Tibial artery (tissue), 4 donors: ENCODE data around the gene PRAME.

Experiments
- DNase-seq, 2 donors: peaks; one replicate each; pipeline ENCODE4 v3.0.0-alpha.2; 2019
- H3K27ac ChIP-seq, 2 donors: fragments of 200-600 bp; sonication (generic) in 1 of 2; 1 replicate in 1 of 2; 2 replicates in 1 of 2; pipeline ENCODE4 v1.5.1; 2018 to 2019; ENCODE audit warnings: mild to moderate bottlenecking in 1 of 2
- H3K27me3 ChIP-seq, 2 donors: fragments of 200-600 bp; sonication (generic) in 1 of 2; one replicate each; pipeline versions ENCODE4 v1.5.1 to v1.6.0; 2016 to 2019
- H3K36me3 ChIP-seq, 3 donors: fragments of 200-600 bp; sonication (generic) in 2 of 3; one replicate each; pipeline ENCODE4 v1.5.1; 2016 to 2019; ENCODE audit warnings: mild to moderate bottlenecking in 2 of 3
- H3K4me1 ChIP-seq, 4 donors: fragments of 200-600 bp; sonication (generic) in 2 of 4; 1 replicate in 3 of 4; 2 replicates in 1 of 4; pipeline ENCODE4 v1.5.1; 2016 to 2019
- H3K4me3 ChIP-seq, 2 donors: fragments of 200-600 bp; sonication (generic) in 1 of 2; 1 replicate in 1 of 2; 2 replicates in 1 of 2; pipeline ENCODE4 v1.5.1; 2018 to 2019; ENCODE audit warnings: mild to moderate bottlenecking in 2 of 2
- H3K9me3 ChIP-seq, 3 donors: fragments of 200-600 bp; sonication (generic) in 1 of 3; one replicate each; pipeline ENCODE4 v1.5.1; 2016 to 2019
- CTCF ChIP-seq, 2 experiments: fragments of 200-600 bp in 1 of 2; fragments of 450-650 bp in 1 of 2; IDR thresholded peaks; one replicate each; pipeline ENCODE4 v1.5.1; 2017 to 2019; ENCODE audit warnings: antibody characterized with exemption in 2 of 2, mild to moderate bottlenecking in 1 of 2, moderate library complexity in 1 of 2
- intact Hi-C: fragments of 100-400 bp; cut with DNase I; formaldehyde crosslinking; loops from one replicate; pipeline ENCODE4 v1.15.0; 2023; ENCODE audit warnings: low total_unique reads

The PRAME gene

GRCh38 chr22:22531770-22532546 lies 27.1 kb downstream of the PRAME start:
- intact Hi-C loops: loop anchor here (10.0 kb wide), 1 partner anchor 1683 kb away; no protein-coding TSS in a partner anchor
- H3K4me3 ChIP-seq: no peak overlapping the region
- no peaks in the 10 kb centered on the region for H3K4me1 ChIP-seq
- no peaks in the 10 kb centered on the region for H3K9me3 ChIP-seq
- H3K27me3 ChIP-seq: peaks cover 0 to 6% of the 10 kb centered on the region in 2 donors
- TF ChIP-seq CTCF (IDR thresholded peaks at IDR 0.05): no peak
- H3K36me3 ChIP-seq: no peaks in the 10 kb centered on the region
- H3K27ac ChIP-seq: no peak overlapping the region
- DNase-seq: no peak

GRCh38 chr22:22528780-22529179 lies 30.3 kb downstream of the PRAME start:
- Histone ChIP-seq H3K4me1 (no peaks in the 10 kb centered on the region), H3K27me3 (peaks cover 0 to 6% of the 10 kb centered on the region in 2 donors), H3K27ac (no peak overlapping the region), H3K36me3 (no peaks in the 10 kb centered on the region), H3K9me3 (no peaks in the 10 kb centered on the region), H3K4me3 (no peak overlapping the region)
- intact Hi-C loops: no loop called here
- DNase-seq: no peak
- no peak for TF ChIP-seq CTCF (IDR thresholded peaks at IDR 0.05)

GRCh38 chr22:22527312-22527711 lies 31.8 kb downstream of the PRAME start:
- no peak for DNase-seq
- H3K27ac ChIP-seq: no peak overlapping the region
- H3K4me3 ChIP-seq: no peak overlapping the region
- no peaks in the 10 kb centered on the region for H3K27me3 ChIP-seq
- H3K9me3 ChIP-seq: no peaks in the 10 kb centered on the region
- intact Hi-C loops: no loop called here
- no peaks in the 10 kb centered on the region for H3K36me3 ChIP-seq
- H3K4me1 ChIP-seq: no peaks in the 10 kb centered on the region
- no peak for TF ChIP-seq CTCF (IDR thresholded peaks at IDR 0.05)

- H3K27ac ChIP-seq: no peak overlapping the region
Observed at GRCh38 chr22:22526125-22526912, 32.7 kb downstream of the PRAME start.

GRCh38 chr22:22523494-22523893 lies 35.6 kb downstream of the PRAME start:
- H3K27me3 ChIP-seq: no peaks in the 10 kb centered on the region
- no peaks in the 10 kb centered on the region for H3K36me3 ChIP-seq
- intact Hi-C loops: no loop called here
- H3K4me3 ChIP-seq: no peak overlapping the region
- no peak for TF ChIP-seq CTCF (IDR thresholded peaks at IDR 0.05)
- no peaks in the 10 kb centered on the region for H3K4me1 ChIP-seq
- no peak overlapping the region for H3K27ac ChIP-seq
- DNase-seq: no peak
- H3K9me3 ChIP-seq: no peaks in the 10 kb centered on the region

More at GRCh38 chr22:22526125-22526912, 32.7 kb downstream of the PRAME start:
- TF ChIP-seq CTCF (IDR thresholded peaks at IDR 0.05): no peak
- Histone ChIP-seq H3K4me3 (no peak overlapping the region), H3K4me1 (no peaks in the 10 kb centered on the region), H3K36me3 (no peaks in the 10 kb centered on the region), H3K9me3 (no peaks in the 10 kb centered on the region), H3K27me3 (no peaks in the 10 kb centered on the region)
- DNase-seq: no peak
- intact Hi-C loops: no loop called here
